ENCODE data around the gene NRIP1. TPM values are rescaled to one million over a fixed set of nuclear protein-coding genes. Genes with fewer than 3 reads are reported as not detected.
A peak's percentile ranks its signal among the peaks of the same experiment; 100 is the strongest.

The NRIP1 gene
- total RNA-seq, 1 experiment from 2014 or later, result 76.0 TPM

DNA sequence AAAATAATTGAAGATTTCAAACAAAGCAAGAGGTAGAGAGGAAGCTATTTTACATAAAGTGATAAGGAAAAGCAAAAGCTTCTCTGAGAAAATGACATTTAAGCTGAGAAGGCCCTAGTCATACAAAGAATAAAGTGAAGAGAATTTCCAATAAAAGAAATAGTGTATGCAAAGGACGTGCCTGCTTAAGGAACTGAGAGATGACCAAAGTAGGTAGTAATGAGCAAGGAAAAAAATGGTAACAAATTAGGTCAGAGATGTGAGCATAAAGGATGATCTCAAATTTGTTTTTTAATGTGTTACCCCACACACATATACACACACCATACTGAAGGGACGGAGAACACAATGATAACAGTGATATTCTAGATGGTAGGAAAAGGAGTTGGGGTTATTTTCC, 46.4 kb downstream of the NRIP1 start:
- Histone ChIP-seq H3K4me3 (no peak overlapping the region), H3K27me3 (no peaks in the 10 kb centered on the region), H3K36me3 (peaks cover 11% of the 10 kb centered on the region), H3K27ac (no peak overlapping the region), H3K4me1 (peaks cover 10% of the 10 kb centered on the region), H3K9me3 (replicated peaks) (no peaks in the 10 kb centered on the region; the same call in 1 of the 2 replicates)
- no peak for DNase-seq

DNA sequence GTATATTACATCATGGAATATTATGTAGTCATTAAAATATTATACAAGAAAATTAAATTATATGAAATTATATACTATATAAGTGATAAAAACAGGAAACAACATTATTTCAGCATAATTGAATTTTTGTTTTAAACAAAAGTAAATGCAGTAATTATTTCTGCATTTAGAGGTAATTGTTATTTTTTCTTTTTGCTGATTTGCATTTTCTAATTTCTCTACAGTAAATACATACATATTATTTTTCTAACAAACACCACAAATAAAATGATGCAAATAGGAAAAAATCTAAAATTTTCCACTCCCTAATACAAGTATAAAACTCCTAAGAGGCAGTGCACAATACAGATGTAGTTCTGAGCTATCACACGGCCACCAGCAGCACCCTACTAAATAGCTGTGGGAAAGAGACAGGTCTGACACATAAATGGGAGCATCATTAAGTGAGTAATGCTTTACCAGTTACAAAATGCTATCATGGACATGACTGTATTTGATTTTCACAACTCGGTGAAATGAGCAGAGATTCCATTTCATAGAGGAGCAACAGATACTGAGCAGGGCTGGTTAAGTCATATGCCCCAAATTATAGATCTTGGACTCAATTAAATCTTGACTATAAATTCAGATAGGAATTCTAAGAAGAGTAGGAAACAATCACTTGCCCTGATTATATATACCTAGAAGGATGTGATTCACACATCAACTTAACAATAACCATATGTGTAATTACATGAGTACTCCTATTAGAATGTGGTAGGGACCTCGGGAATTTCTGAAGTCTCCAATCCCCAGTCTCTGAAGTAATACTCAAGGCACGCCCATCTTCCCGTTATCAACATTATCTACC, 49.0 kb downstream of the NRIP1 start:
- H3K4me1 ChIP-seq, result no peaks in the 10 kb centered on the region
- no peaks in the 10 kb centered on the region; the same call in 1 of the 2 replicates for H3K9me3 ChIP-seq (replicated peaks)
- H3K36me3 ChIP-seq, result peaks cover 11% of the 10 kb centered on the region
- no peak overlapping the region for H3K27ac ChIP-seq
- DNase-seq, result no peak
- no peak overlapping the region for H3K4me3 ChIP-seq
- no peaks in the 10 kb centered on the region for H3K27me3 ChIP-seq

DNA sequence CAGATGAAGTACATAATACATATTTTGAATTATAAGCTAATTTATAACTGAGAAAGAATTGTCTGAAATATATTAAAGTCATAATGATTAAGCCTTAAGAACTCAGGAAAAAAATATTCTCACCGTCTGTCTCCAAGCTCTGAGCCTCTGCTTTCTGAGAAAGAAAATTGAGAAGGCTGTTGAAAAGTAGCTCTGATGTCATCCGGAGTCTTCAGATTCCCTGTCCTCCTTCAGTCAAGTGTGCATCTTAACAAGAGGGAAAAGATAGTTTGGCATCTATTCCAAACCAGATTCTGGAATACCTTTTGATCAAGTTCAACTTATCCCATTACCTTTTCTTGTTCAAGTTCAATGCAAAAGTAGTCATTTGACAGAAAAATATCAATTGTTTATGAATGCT, 50.6 kb downstream of the NRIP1 start:
- Histone ChIP-seq H3K4me1 (peaks cover 6% of the 10 kb centered on the region; the same call in 1 of the 2 replicates), H3K4me3 (no peak overlapping the region), H3K27me3 (no peaks in the 10 kb centered on the region), H3K27ac (no peak overlapping the region), H3K36me3 (peaks cover 11% of the 10 kb centered on the region), H3K9me3 (replicated peaks) (no peaks in the 10 kb centered on the region; the same call in 1 of the 2 replicates)
- no peak for DNase-seq

DNA sequence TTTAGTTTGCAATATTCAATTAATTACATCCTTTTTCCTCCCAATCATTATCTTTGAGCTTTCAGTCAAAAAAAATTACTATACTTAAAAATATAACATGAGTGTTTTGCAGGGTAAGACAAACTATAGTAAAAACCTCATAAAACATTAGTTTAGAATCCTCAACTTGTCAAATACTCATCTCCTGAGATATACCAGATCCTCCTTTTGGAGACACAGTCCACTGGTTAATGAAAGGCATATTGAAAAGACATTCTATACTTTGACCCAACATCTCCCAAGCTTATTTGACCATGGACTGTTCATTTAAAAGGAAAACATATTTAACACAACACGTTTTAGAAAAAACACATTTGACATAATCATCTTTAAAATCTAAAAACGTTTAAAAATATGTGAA, 52.8 kb downstream of the NRIP1 start:
- Histone ChIP-seq H3K27ac (no peak overlapping the region), H3K27me3 (no peaks in the 10 kb centered on the region), H3K4me3 (no peak overlapping the region), H3K4me1 (peaks cover 6% of the 10 kb centered on the region; the same call in 1 of the 2 replicates), H3K9me3 (replicated peaks) (no peaks in the 10 kb centered on the region; the same call in 1 of the 2 replicates), H3K36me3 (peaks cover 22% of the 10 kb centered on the region)
- DNase-seq, result no peak

DNA sequence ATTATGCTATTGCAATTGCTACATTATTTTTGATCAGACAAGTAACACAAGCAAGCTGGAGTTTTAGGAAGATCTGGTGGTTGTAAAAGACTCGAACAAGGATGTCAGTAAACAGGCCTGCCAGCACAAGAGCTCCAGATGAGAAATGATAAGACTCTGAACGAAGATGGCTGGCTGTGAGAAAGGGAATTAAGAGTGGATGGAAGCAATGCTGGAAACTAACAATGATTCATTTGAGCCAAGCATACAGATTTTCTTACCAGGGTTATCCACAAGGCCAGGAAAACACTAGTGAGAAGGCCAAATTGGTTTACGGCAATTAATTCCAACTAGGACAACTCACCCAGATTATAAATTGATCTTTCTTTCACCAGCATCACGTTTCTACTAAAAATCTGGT, 54.2 kb downstream of the NRIP1 start:
- Histone ChIP-seq H3K4me3 (no peak overlapping the region), H3K9me3 (replicated peaks) (no peaks in the 10 kb centered on the region; the same call in 1 of the 2 replicates), H3K36me3 (peaks cover 23% of the 10 kb centered on the region), H3K4me1 (peaks cover 6% of the 10 kb centered on the region; the same call in 1 of the 2 replicates), H3K27me3 (no peaks in the 10 kb centered on the region), H3K27ac (no peak overlapping the region)
- no peak for DNase-seq

DNA sequence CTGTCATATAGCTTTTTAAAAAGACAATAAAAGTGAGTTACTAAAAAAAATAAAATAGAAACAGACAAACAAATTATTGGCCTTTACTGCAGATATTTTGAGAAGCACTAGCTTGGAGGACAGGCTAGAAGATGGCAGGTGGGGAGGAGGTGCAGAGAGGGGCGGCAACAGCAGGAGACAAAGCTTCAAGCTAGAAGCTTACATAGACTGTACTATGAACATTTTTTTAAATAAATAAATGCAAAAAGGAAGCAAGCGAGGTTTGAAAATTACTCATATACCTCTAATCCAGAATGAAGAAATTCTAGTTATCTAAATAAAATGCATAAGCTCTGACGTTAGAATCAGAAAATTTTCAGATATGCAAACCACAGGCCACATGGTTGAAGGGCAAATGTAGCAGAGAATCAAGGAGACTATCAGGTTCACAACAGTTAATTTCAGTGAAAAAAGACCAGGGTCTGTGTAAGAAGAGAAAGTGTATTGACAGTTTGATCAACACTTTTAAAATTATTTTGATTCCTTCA, 54.9 kb downstream of the NRIP1 start:
- H3K27me3 ChIP-seq, result no peaks in the 10 kb centered on the region
- no peak overlapping the region for H3K27ac ChIP-seq
- DNase-seq, result no peak
- peaks cover 19% of the 10 kb centered on the region for H3K36me3 ChIP-seq
- no peaks in the 10 kb centered on the region for H3K9me3 ChIP-seq (replicated peaks)
- H3K4me3 ChIP-seq, result no peak overlapping the region
- H3K4me1 ChIP-seq, result peaks cover 13% of the 10 kb centered on the region; the same call in 1 of the 2 replicates

DNA sequence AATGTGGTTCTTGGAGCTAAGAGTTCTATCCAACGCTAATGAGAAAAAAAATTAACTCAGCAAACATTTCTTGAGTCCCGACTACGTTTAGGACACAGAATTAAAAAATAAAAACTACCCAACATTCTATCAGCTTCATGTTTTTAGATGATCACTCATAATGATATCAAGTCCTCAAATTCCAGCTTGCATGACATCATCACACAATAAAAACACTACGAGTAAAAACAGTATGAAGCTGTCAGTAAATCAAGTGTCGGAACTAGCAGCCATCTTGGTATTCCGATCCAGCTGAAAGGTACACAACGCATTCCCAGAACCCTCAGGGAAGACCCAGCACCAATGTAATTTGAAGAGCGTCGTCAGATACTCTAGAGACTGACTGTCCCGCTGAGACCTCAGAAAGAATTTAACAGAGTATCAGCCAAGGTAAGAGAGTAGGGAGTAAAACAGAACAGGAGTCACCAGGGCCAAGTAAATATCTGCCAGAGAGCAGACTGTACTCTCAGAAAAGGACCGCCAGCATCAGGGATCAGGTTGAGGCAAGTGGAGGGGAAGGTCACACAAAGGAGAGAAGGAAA, 57.0 kb downstream of the NRIP1 start:
- Histone ChIP-seq H3K4me1 (peaks cover 33% of the 10 kb centered on the region), H3K27ac (no peak overlapping the region), H3K9me3 (replicated peaks) (no peaks in the 10 kb centered on the region), H3K27me3 (no peaks in the 10 kb centered on the region), H3K36me3 (peaks cover 14% of the 10 kb centered on the region), H3K4me3 (no peak overlapping the region)
- DNase-seq, result no peak

DNA sequence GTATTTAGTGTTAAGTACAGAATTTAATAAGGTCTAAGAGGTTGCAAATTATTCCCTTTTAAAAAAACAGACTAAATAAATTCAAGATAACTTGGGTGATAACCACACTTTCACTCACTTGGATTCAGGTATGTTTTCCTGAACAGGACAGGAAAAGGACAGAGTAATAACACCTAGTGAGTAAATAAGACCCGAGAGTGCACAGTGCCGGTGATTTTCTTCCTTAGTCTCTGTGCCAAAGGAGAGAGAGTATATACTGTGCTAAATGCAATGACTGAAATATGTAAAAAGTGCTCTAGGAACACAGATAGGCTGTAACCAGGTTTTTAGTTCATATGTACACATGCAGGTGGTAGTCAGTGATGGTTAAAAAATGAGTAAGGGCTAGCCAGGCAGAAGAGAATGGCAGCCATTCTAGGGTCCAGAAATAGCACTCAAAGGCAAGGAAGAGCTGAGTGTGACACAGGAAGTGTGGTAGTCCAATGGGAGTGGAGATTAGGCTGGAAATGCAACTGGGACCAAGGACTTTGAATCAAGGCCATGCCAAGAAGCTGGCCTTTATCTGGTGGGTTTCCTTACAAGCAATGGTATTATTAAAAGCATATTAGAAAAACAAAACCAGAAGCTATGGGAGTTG, 58.1 kb downstream of the NRIP1 start:
- Histone ChIP-seq H3K27me3 (no peaks in the 10 kb centered on the region), H3K9me3 (replicated peaks) (no peaks in the 10 kb centered on the region), H3K4me3 (no peak overlapping the region), H3K4me1 (peaks cover 39% of the 10 kb centered on the region), H3K36me3 (peaks cover 13% of the 10 kb centered on the region), H3K27ac (no peak overlapping the region)
- DNase-seq, result no peak

DNA sequence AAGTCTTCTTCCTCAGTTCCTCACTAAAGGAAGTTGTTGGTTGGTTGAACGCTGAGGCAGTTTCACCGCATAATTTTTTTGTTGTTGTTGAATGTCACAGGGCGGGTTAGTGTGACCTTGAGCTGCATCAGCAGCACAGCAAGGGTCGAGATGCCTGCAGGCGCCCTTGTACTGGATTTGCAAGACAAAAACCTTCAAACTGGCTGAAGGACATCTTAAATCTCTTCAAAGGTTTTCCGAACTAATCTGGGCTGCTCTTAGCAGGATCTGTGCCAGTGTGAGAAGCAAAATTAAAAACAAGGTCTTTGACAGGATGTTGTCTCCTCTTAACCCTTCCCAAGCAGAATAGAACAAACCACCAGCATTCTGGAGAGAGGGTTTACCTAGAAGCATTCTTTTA, 59.4 kb downstream of the NRIP1 start:
- Histone ChIP-seq H3K27me3 (no peaks in the 10 kb centered on the region), H3K9me3 (replicated peaks) (no peaks in the 10 kb centered on the region), H3K27ac (no peak overlapping the region), H3K36me3 (peaks cover 13% of the 10 kb centered on the region), H3K4me3 (no peak overlapping the region), H3K4me1 (peaks cover 45% of the 10 kb centered on the region)
- DNase-seq, result no peak

DNA sequence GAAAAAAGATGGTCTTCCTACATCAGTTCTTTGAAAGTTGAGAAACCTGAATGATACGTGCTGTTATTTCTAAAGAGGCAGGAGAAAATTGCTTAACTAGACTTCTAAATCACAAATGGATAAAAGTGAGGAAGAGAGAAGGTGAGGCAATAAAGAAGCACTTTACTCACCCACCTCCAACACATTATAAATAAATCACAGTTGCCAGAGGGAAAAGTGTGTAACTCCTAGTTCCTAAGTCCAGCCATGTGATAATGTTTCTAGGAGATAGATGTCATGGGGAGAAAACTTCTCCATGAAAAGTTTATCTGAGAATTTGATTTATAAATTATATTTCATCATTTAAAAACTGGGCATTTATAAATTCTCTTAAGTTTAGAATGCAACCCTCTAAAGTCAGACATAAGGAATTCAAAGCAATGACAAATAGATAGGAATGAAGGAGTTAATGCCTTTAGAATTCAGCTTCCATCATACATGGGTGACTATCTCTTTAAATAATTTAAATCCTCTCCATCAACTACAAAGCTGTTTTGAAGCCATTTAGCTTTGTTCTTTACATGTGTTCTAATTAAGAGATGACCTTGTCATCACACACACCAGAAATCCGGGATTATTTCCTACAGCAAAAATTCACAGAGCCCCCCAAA, 60.0 kb downstream of the NRIP1 start:
- Histone ChIP-seq H3K4me1 (peaks cover 45% of the 10 kb centered on the region), H3K36me3 (peaks cover 13% of the 10 kb centered on the region), H3K27me3 (no peaks in the 10 kb centered on the region), H3K4me3 (no peak overlapping the region), H3K9me3 (replicated peaks) (no peaks in the 10 kb centered on the region), H3K27ac (no peak overlapping the region)
- no peak for DNase-seq

DNA sequence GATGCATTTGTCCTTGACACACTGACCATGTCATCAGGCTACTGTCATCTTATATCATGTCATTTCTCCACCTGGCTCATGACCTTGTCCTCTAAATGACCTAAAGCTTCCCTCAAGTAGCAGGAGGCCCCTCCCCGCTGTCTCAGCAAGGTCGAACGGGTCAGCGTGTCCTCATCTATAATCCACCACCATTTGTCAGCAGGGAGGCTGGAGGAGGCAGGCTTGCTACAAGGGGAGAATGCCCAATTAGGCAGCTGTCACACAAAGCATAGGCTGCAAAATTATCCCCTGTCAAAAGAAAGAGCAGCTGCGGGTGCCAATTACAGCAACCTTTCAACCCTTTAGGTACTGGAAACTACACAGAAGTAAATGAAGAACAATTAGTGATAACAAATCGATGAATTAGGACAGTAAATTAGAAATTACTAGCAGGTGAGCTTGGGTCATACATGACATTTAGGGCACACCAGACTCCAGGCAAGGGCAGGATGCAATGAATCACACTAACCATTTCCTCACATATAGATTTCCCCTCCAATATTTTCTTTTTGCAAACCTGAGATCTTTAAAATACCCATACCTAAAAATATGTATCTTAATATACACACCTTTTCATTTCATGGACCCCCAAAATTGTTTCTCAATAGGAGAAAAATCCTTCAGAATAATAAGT, 61.2 kb downstream of the NRIP1 start:
- Histone ChIP-seq H3K36me3 (peaks cover 11% of the 10 kb centered on the region), H3K4me1 (peaks cover 46% of the 10 kb centered on the region), H3K4me3 (no peak overlapping the region), H3K27me3 (no peaks in the 10 kb centered on the region), H3K9me3 (replicated peaks) (no peaks in the 10 kb centered on the region; the same call in 1 of the 2 replicates), H3K27ac (peak overlapping the region; percentile 49)
- DNase-seq, result peak; percentile 88 to 93

DNA sequence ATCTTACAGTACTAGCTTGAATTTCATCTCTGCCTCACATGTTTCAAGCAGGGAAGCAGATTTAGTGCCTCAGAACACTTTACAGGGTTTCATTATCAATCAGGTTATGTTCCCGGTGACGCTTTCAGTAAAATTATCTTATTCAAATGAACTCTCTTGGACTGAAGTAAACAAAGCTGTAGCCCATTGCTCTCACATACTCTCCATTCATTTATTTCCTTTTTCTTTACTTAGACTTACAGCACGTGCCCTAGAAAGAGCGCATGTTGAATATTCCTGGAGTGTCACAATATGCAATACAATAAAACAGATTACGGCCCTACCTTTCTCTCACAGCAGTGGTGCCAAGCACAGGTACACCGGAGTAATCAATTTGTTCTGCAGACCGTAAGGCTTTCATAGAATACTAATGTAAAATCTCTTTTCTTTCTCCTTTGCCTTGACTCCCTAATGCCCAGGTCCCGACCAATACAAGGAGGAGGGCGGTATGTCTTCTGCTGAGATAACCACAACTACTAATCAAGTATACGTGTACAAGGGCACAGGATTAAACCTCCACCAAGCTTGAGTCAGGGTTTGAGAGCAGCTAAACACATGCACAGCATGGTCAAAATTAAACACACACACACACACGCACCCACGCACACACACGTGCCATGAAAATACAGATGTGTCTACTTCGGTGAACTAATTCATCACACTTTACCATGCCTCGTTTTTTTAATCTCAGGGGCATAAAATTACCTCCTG, 62.8 kb downstream of the NRIP1 start:
- Histone ChIP-seq H3K36me3 (peaks cover 4% of the 10 kb centered on the region; the same call in 1 of the 2 replicates), H3K4me3 (no peak overlapping the region), H3K27ac (no peak overlapping the region), H3K27me3 (no peaks in the 10 kb centered on the region), H3K4me1 (peaks cover 46% of the 10 kb centered on the region), H3K9me3 (replicated peaks) (no peaks in the 10 kb centered on the region; the same call in 1 of the 2 replicates)
- no peak for DNase-seq

DNA sequence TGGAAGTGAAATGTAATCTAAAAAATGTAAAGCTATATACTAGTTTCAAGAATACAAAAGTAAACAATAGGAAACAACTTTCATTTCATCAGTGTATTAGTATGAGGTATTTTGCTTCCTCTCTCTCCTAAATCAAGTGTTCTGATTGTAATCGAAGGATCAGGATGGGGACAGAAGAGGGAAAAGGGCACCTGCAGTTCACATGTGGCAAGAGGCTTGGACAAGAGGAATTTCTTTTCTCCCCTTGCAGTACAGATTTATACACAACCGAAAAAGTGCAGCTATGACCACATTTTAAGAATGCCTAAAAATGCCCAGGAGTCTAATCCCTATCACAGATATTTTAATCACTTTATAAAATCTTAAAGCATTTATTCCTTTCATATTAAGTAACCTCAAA, 63.7 kb downstream of the NRIP1 start:
- Histone ChIP-seq H3K4me3 (no peak overlapping the region), H3K9me3 (replicated peaks) (no peaks in the 10 kb centered on the region; the same call in 1 of the 2 replicates), H3K4me1 (peaks cover 47% of the 10 kb centered on the region), H3K27ac (no peak overlapping the region), H3K36me3 (peaks cover 7% of the 10 kb centered on the region; the same call in 1 of the 2 replicates), H3K27me3 (no peaks in the 10 kb centered on the region)
- no peak for DNase-seq

Measured in SJCRH30 (cell line).